ENCODE data around the gene MRM1.
A peak's percentile ranks its signal among the peaks of the same experiment; 100 is the strongest.

Gene MRM1

GRCh38 chr17:36592716-36593321, 8.6 kb upstream of the MRM1 start:
- Histone ChIP-seq H3K27ac (ENCODE audit: low read depth, low read length) (no peak overlapping the region), H3K27me3 (ENCODE audit: control insufficient read depth in 1 of 2, insufficient read depth in 2 of 2, low read length in 2 of 2) (no peaks in the 10 kb centered on the region), H3K36me3 (ENCODE audit: insufficient read depth, low read length) (peaks cover 9% of the 10 kb centered on the region), H3K4me1 (ENCODE audit: insufficient read depth, low read length) (peaks cover 14% of the 10 kb centered on the region), H3K9ac (ENCODE audit: low read length) (peak overlapping the region; percentile 49), H3K9me3 (ENCODE audit: low read length) (no peaks in the 10 kb centered on the region), H3K4me3 (ENCODE audit: low read depth in 1 of 2, low read length in 2 of 2) (peak overlapping the region; percentile 42 to 56)

- Histone ChIP-seq H3K9me3 (ENCODE audit: low read length) (no peaks in the 10 kb centered on the region), H3K27ac (ENCODE audit: low read depth, low read length) (no peak overlapping the region), H3K4me1 (ENCODE audit: insufficient read depth, low read length) (peaks cover 14% of the 10 kb centered on the region), H3K36me3 (ENCODE audit: insufficient read depth, low read length) (peaks cover 8% of the 10 kb centered on the region), H3K27me3 (ENCODE audit: control insufficient read depth in 1 of 2, insufficient read depth in 2 of 2, low read length in 2 of 2) (no peaks in the 10 kb centered on the region), H3K4me3 (ENCODE audit: low read depth in 1 of 2, low read length in 2 of 2) (no peak overlapping the region), H3K9ac (ENCODE audit: low read length) (no peak overlapping the region)
Measured at GRCh38 chr17:36593656-36594316, 7.6 kb upstream of the MRM1 start.

- no peaks in the 10 kb centered on the region for H3K9me3 ChIP-seq (ENCODE audit: low read length)
- no peak overlapping the region for H3K27ac ChIP-seq (ENCODE audit: low read depth, low read length)
- no peak overlapping the region for H3K9ac ChIP-seq (ENCODE audit: low read length)
- H3K4me3 ChIP-seq (ENCODE audit: low read depth in 1 of 2, low read length in 2 of 2), result no peak overlapping the region
- H3K36me3 ChIP-seq (ENCODE audit: insufficient read depth, low read length), result no peaks in the 10 kb centered on the region
- H3K27me3 ChIP-seq (ENCODE audit: control insufficient read depth in 1 of 2, insufficient read depth in 2 of 2, low read length in 2 of 2), result no peaks in the 10 kb centered on the region
- H3K4me1 ChIP-seq (ENCODE audit: insufficient read depth, low read length), result peaks cover 14% of the 10 kb centered on the region
Measured at GRCh38 chr17:36594626-36595401, 6.6 kb upstream of the MRM1 start.

GRCh38 chr17:36597226-36597625, 4.2 kb upstream of the MRM1 start:
- H3K4me3 ChIP-seq (ENCODE audit: low read depth in 1 of 2, low read length in 2 of 2), result no peak overlapping the region
- no peaks in the 10 kb centered on the region for H3K9me3 ChIP-seq (ENCODE audit: low read length)
- no peaks in the 10 kb centered on the region for H3K27me3 ChIP-seq (ENCODE audit: control insufficient read depth in 1 of 2, insufficient read depth in 2 of 2, low read length in 2 of 2)
- no peak overlapping the region for H3K9ac ChIP-seq (ENCODE audit: low read length)
- H3K27ac ChIP-seq (ENCODE audit: low read depth, low read length), result no peak overlapping the region
- H3K36me3 ChIP-seq (ENCODE audit: insufficient read depth, low read length), result no peaks in the 10 kb centered on the region
- H3K4me1 ChIP-seq (ENCODE audit: insufficient read depth, low read length), result peaks cover 18% of the 10 kb centered on the region

GRCh38 chr17:36597866-36598777, 3.3 kb upstream of the MRM1 start:
- H3K27me3 ChIP-seq (ENCODE audit: control insufficient read depth in 1 of 2, insufficient read depth in 2 of 2, low read length in 2 of 2), result no peaks in the 10 kb centered on the region
- H3K27ac ChIP-seq (ENCODE audit: low read depth, low read length), result no peak overlapping the region
- H3K9ac ChIP-seq (ENCODE audit: low read length), result no peak overlapping the region
- no peaks in the 10 kb centered on the region for H3K36me3 ChIP-seq (ENCODE audit: insufficient read depth, low read length)
- H3K4me1 ChIP-seq (ENCODE audit: insufficient read depth, low read length), result peaks cover 16% of the 10 kb centered on the region
- H3K4me3 ChIP-seq (ENCODE audit: low read depth in 1 of 2, low read length in 2 of 2), result no peak overlapping the region
- no peaks in the 10 kb centered on the region for H3K9me3 ChIP-seq (ENCODE audit: low read length)

GRCh38 chr17:36598951-36599401, 2.4 kb upstream of the MRM1 start:
- H3K36me3 ChIP-seq (ENCODE audit: insufficient read depth, low read length), result no peaks in the 10 kb centered on the region
- no peak overlapping the region for H3K27ac ChIP-seq (ENCODE audit: low read depth, low read length)
- no peaks in the 10 kb centered on the region for H3K9me3 ChIP-seq (ENCODE audit: low read length)
- H3K9ac ChIP-seq (ENCODE audit: low read length), result no peak overlapping the region
- H3K4me3 ChIP-seq (ENCODE audit: low read depth in 1 of 2, low read length in 2 of 2), result no peak overlapping the region
- H3K27me3 ChIP-seq (ENCODE audit: control insufficient read depth in 1 of 2, insufficient read depth in 2 of 2, low read length in 2 of 2), result no peaks in the 10 kb centered on the region
- peaks cover 15% of the 10 kb centered on the region for H3K4me1 ChIP-seq (ENCODE audit: insufficient read depth, low read length)

- no peak overlapping the region for H3K27ac ChIP-seq (ENCODE audit: low read depth, low read length)
- no peak overlapping the region for H3K4me3 ChIP-seq (ENCODE audit: low read depth in 1 of 2, low read length in 2 of 2)
- peaks cover 15% of the 10 kb centered on the region for H3K4me1 ChIP-seq (ENCODE audit: insufficient read depth, low read length)
- no peaks in the 10 kb centered on the region for H3K27me3 ChIP-seq (ENCODE audit: control insufficient read depth in 1 of 2, insufficient read depth in 2 of 2, low read length in 2 of 2)
- H3K36me3 ChIP-seq (ENCODE audit: insufficient read depth, low read length), result no peaks in the 10 kb centered on the region
- no peak overlapping the region for H3K9ac ChIP-seq (ENCODE audit: low read length)
- H3K9me3 ChIP-seq (ENCODE audit: low read length), result no peaks in the 10 kb centered on the region
Measured at GRCh38 chr17:36599546-36600250, 1.7 kb upstream of the MRM1 start.

GRCh38 chr17:36600465-36600864, 918 bp upstream of the MRM1 start:
- H3K9ac ChIP-seq (ENCODE audit: low read length), result peak overlapping the region; percentile 84
- no peaks in the 10 kb centered on the region for H3K9me3 ChIP-seq (ENCODE audit: low read length)
- H3K4me3 ChIP-seq (ENCODE audit: low read depth in 1 of 2, low read length in 2 of 2), result peak overlapping the region; percentile 80 to 94
- no peaks in the 10 kb centered on the region for H3K27me3 ChIP-seq (ENCODE audit: control insufficient read depth in 1 of 2, insufficient read depth in 2 of 2, low read length in 2 of 2)
- peaks cover 15% of the 10 kb centered on the region for H3K4me1 ChIP-seq (ENCODE audit: insufficient read depth, low read length)
- no peaks in the 10 kb centered on the region for H3K36me3 ChIP-seq (ENCODE audit: insufficient read depth, low read length)
- H3K27ac ChIP-seq (ENCODE audit: low read depth, low read length), result peak overlapping the region; percentile 61

GRCh38 chr17:36600936-36601302, 464 bp upstream of the MRM1 start:
- H3K9me3 ChIP-seq (ENCODE audit: low read length), result no peaks in the 10 kb centered on the region
- peaks cover 15% of the 10 kb centered on the region for H3K4me1 ChIP-seq (ENCODE audit: insufficient read depth, low read length)
- peak overlapping the region; percentile 80 to 94 for H3K4me3 ChIP-seq (ENCODE audit: low read depth in 1 of 2, low read length in 2 of 2)
- peak overlapping the region; percentile 61 for H3K27ac ChIP-seq (ENCODE audit: low read depth, low read length)
- H3K36me3 ChIP-seq (ENCODE audit: insufficient read depth, low read length), result no peaks in the 10 kb centered on the region
- H3K27me3 ChIP-seq (ENCODE audit: control insufficient read depth in 1 of 2, insufficient read depth in 2 of 2, low read length in 2 of 2), result no peaks in the 10 kb centered on the region
- H3K9ac ChIP-seq (ENCODE audit: low read length), result peak overlapping the region; percentile 84

GRCh38 chr17:36602030-36602748, 806 bp downstream of the MRM1 start:
- Histone ChIP-seq H3K27me3 (ENCODE audit: control insufficient read depth in 1 of 2, insufficient read depth in 2 of 2, low read length in 2 of 2) (no peaks in the 10 kb centered on the region), H3K9me3 (ENCODE audit: low read length) (no peaks in the 10 kb centered on the region), H3K4me1 (ENCODE audit: insufficient read depth, low read length) (peaks cover 15% of the 10 kb centered on the region), H3K36me3 (ENCODE audit: insufficient read depth, low read length) (no peaks in the 10 kb centered on the region), H3K4me3 (ENCODE audit: low read depth in 1 of 2, low read length in 2 of 2) (peak overlapping the region; percentile 80 to 94), H3K27ac (ENCODE audit: low read depth, low read length) (peak overlapping the region; percentile 71), H3K9ac (ENCODE audit: low read length) (peak overlapping the region; percentile 68)
